COR-L47 (cell line): ENCODE results near the gene ARSG.
"Not testable (repeated sequence)": the region's sequence is repeated elsewhere in the genome, so short reads cannot be mapped to it uniquely, and the experiment has no call there.

ENCODE experiments used
- DNase-seq: peaks from one replicate; lab custom pipeline; 2025; lab: John Stamatoyannopoulos, UW

ARSG gene

DNA sequence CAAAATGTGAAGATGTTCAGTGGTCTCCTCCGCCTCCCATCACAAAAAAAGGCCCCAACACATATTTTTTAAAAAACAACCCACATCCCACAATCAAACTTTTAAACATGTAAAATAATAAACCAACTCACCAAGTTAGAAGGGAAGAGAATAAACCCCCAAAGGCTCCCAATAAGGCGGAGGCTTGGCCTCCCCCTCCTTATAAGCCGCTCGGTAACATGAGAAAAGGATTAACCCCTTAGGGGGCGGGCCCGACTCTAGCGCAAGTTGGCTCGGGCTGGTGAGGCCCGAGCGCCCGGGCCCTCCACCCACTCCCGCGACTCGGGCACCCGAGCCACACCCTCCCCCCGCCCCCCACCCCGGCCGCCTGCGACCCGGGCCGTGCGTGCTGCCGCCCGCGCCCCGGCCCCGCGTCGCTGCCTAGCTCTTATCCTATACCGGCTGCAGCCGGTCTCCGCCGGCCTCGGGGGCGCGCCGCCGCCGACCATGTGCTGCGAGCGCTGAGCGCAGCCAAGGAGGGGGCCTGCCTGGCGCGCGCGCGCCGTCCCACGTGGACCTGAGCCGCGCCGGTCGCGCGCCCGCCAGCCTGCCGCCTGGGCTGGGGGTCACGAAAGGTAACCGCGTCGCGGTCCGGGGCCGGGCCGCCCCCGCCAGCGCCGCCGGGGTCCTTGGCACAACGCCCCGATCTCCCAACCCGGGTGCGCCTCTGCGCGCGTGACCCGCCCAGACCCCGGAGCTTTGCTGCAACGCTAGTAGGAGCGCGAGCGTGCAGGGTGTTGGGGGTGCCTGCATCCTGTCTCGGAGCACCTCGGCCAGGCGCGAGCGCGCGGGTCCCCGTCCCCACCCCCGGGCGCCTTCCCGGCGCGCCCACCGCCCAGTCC is at the start of gene ARSG, which contains the start of gene SLC16A6:
ARSG (plus strand) TSS at position 541 of the 881 bp plus-strand sequence. CDS start 15,999 bp downstream, outside the sequence.
SLC16A6 (minus strand) TSS at position 173 of the 881 bp plus-strand sequence. CDS start 12,807 bp downstream, outside the sequence.
- DNase-seq = peak; percentile 80

- DNase-seq = no peak
Measured at GRCh38 chr17:68246271-68247028, 44.8 kb upstream of the ARSG start.

DNA sequence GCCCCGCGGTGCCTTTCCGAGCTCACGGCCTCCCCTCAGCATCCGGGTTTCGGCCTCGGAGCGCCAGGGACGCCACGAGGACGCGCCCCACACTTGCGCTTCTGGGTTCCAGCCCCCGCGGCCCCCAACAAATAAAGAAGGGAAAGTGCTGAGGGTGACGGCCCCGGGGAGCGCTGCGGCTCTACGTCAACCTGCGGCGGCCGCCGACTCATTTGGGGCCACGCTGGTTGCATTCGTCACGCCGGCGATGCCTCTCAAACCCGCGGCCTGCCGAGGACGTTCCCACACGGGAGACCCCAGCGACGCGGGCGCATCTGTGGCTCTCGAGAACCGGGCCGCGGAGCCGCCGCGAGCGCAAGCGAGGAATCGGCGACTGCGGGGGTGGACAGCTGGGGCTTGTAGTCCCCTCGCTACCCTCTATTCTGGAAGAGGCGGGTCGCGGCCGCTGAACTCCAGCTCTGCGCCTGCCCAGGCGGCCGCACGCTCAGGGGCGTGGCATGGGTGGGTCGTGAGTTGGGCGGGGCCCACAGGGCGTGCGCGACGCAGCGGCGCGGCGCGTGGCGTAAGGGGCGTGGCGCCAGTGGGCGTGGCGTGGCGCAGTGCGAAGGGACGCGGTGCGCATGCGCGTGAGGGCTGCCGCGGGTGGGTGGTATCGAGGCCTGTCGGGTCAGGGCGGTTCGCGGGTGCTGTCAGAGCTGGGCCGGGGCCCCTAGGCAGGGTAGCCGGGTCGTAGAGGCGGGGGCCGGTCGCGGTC is 43.7 kb upstream of the ARSG start, which contains the start of gene AMZ2:
AMZ2 (plus strand) TSS at position 599 of the 754 bp plus-strand sequence. CDS start 2,145 bp downstream, outside the sequence.
- peak; percentile 91 for DNase-seq

DNA sequence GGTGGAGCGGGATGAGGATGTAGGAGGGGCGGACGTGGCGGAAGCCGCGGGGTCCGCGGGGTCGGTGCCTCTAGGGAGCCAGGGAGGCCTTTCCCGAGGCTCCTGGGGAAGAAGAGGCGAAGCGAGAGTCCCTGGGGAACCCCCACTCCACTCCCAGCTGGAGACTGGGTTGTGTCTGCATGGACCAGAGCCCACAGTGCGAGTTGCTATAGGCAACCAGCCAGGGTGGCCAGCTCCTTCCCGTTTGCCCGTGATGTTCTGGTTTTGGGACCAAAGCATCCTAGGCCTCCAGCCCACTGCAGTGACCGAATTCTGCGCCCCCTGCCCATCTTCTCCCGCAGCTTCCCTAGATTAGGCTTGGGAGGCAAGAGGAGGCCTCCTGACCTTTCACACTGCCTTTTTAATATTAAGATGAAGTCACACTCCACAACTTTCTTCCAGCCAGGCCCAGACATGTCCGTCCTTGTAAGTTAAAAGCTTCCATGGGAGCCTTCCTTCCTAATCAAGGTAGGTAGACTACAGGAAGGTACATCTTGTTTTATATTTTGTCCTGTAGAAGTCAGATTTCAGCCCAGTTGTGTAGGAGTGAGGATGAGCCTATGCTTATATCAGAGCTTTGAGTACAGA is 43.0 kb upstream of the ARSG start:
- DNase-seq = peak; percentile 59

DNA sequence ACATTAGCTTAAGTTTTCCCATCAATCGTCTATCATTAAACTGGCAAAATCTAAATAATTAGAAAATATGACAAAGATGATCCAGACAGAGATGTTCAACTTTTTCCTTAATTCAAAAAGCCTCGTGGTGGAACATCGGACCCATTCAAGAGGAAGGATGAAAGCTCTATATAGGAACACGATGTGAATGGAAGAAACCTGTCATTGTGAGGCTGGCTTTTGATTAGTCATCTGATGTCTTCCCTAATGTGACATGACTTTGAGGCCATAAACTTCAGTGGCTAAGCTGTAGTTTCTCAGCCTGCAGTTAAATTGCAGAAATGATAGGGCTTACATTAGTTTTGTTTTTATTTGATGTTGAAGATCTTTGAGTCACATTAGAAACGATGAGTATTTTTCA is 42.4 kb upstream of the ARSG start:
- no peak for DNase-seq

GRCh38 chr17:68249354-68249765 is 41.9 kb upstream of the ARSG start:
- no peak for DNase-seq

DNA sequence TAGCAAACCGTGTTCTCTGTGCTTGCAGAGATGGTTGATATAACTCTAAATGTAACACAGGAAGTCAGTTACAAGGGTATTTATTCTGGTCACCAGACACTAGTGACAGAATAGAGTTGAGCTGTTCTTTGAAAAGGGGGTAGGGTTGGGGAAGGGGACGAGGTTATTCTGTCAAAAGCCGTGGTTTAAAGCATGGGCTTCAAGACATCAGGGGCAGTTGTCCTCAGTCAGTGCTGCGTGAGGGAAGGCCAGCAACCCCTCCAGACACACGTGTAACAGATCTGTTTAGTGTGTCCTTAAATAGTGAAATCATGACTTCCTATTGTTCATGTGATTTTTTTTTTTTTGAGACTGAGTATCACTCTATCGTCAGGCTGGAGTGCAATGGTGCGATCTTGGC is 37.9 kb upstream of the ARSG start:
- not testable (repeated sequence) for DNase-seq

- DNase-seq = no peak
Measured at GRCh38 chr17:68255151-68255550, 36.1 kb upstream of the ARSG start.

- DNase-seq = no peak
Measured at GRCh38 chr17:68255731-68256538, 35.4 kb upstream of the ARSG start.

GRCh38 chr17:68256701-68257100 is 34.6 kb upstream of the ARSG start:
- not testable (repeated sequence) for DNase-seq

DNA sequence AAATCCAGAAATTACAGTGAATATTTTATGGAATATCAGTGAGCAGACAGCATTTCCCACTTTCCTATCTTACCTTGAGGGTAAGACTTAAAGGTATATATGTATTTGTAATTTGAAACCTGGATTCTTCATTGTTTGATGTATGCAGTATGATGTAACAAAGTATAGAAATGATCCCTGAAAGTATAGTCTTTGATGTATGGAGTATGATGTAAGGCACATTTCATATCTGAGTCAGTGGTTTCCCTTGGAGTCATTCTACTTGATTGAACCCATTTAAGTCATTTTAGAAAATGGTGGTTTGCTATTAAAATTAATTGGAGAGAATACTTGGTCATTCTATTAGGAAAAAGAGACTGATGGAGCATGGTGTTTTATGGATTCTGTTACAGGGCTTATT is 33.4 kb upstream of the ARSG start:
- DNase-seq = no peak

- not testable (repeated sequence) for DNase-seq
Measured at GRCh38 chr17:68258890-68259647, 32.2 kb upstream of the ARSG start.

DNA sequence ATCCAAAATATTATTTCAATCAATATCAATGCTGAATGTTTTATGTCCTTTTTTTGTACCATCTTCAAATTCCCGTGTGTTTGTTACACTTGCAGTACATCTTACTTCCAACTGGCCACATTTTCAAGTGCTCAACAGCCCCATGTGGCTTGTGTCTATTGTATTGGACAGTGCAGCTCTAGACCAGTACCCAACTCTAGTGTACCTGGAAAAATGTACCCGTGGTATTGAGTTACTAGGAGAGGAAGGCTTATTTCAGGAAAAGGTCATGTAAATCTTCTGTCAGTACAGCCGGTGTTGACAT is 31.7 kb upstream of the ARSG start:
- DNase-seq = not testable (repeated sequence)

DNA sequence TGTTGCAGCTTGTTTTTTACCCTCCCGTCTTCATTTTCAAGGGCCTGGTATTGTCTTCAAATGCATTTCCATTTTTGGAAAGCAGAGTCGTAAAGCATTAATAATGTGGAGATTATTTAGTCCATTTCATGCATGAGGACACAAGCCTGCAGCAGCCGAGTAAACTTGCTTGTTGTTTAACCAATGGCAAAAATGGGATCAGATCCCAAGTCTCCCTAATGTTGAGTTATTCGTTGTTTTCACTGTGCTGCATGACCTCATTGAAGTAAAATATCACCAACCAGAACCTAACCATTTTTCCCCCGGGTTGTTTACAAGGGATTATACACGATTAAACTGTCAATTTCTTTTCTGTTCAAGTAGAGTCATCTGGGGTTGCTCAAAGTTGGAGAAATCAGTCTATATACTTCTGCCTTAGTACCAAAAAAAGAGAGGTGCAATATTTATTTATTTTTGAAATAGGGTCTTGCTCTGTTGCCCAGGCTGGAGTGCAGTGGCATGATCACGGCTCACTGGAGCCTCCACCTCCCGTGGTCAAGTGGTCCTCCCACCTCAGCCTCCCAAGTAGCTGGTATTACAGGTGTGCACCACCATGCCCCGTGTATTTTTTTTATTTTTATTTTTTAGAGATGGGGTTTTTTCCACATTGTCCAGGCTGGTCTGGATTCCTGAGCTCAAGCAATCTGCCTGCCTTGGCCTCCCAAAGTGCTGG is 31.1 kb upstream of the ARSG start:
- DNase-seq = no peak

DNA sequence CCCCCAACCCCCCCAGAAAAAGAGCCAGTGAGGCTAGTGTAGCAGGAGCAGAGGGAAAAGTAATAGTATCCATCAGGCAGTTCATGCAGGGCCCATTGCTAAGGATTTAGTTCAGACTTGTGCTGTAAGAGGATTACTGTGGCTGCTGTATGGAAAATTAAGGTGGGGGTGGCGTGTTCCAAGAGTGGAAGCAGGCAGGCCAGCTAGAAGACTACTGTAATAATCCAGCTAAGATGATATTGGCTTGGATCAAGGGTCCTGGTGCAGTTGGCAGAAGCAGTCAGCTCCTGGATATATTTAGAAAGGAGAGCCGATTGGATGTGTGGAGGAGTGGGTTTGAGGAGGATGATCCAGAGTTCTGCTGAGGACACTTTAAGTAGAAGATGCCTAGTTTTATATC is 28.8 kb upstream of the ARSG start:
- not testable (repeated sequence) for DNase-seq

DNA sequence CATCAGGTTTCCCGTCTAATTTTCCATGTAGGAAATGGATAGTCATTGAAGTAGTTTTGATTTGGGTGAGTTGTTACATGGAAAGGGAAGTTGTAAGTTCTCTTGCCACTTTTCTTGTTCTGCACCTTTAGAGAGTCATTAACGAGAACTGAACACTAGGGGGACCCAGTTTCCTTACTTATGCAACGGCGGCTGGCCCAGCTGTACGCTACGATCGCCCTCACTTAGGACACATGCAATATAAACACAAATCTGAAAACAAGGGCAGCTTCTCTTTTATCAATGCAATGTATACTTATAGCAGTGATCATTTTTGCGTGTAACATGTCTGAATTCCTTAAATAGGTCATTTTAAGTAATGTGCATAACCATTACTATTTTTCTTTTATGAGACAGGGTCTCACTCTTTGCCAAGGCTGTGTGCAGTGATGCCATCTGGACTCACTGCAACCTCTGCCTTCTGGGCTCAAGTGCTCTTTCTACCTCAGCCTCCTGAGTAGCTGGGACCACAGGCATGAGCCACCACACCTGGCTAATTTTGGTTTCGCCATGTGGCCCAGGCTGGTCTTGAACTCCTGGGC is 28.1 kb upstream of the ARSG start:
- not testable (repeated sequence) for DNase-seq

DNA sequence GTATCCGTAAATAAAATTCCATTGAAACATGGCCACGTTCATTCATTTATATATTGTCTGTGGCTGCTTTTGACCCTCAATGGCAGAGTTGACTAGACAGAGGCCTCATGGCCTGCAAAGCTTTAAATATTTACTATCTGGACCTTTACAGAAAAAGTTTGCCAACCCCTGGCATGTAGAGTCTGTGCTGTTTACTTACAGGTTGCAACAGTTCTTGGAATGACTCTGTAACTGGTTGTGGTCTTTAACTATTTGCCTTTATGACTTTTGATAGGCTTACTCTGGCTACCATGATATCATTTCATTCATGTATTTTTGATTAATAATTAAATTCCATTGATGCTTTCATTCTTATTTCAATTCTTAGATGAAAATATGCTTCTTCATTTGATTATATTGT is 25.5 kb upstream of the ARSG start:
- not testable (repeated sequence) for DNase-seq

DNA sequence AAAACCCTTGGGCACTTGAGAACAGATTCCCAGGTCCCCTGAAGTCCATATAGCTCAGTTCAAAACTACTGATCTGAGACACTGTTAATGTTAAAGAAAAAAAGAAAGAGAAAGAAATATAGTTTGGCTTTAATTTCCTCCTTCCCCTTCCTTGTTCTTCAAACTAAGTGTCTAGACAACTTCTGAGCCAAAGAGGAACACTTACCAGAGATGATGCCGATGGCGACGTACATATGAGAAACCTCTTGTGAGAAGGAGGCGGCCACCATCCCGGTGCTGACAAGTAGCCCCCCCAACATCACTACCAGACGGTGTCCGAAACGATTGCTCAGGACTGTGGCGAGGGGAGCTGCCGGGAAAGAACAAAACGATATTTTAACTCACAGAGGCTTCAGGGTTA is 17.6 kb upstream of the ARSG start:
- no peak for DNase-seq

- DNase-seq = not testable (repeated sequence)
Measured at GRCh38 chr17:68276339-68276738, 15.0 kb upstream of the ARSG start.
